ENCODE measurements around the gene NIPSNAP2. TPM values are rescaled to one million over a fixed set of nuclear protein-coding genes. Genes with fewer than 3 reads are reported as not detected.

Gene NIPSNAP2
- total and polyA plus RNA-seq, 2 of the 13 experiments (the other 11 are each of a cell fraction or from before 2014, with no cell fraction given) = 40.3 to 61.5 TPM

- TF ChIP-seq ZNF569 (CRISPR knock-in tag; IDR thresholded peaks at IDR 0.05; ENCODE audit: borderline replicate concordance) (no peak), FOXP1 (IDR thresholded peaks at IDR 0.05) (no peak), FOXP1 (CRISPR knock-in tag; IDR thresholded peaks at IDR 0.05) (peak; percentile 28; the same call in 1 of the 2 replicates), PAXIP1 (CRISPR knock-in tag; conservative IDR thresholded peaks at IDR 0.05) (peak; percentile 84), SIX4 (CRISPR knock-in tag; IDR thresholded peaks at IDR 0.05) (no peak), NFIC (IDR thresholded peaks at IDR 0.05; ENCODE audit: low read length) (peak; percentile 33; the same call in 1 of the 2 replicates), ADNP (CRISPR knock-in tag; IDR thresholded peaks at IDR 0.05) (no peak), KLF15 (CRISPR knock-in tag; IDR thresholded peaks at IDR 0.05; ENCODE audit: borderline replicate concordance) (no peak), ZHX2 (IDR thresholded peaks at IDR 0.05; ENCODE audit: low read depth) (no peak), ZHX2 (CRISPR knock-in tag; IDR thresholded peaks at IDR 0.05; ENCODE audit: borderline replicate concordance) (no peak), ZNF737 (CRISPR knock-in tag; IDR thresholded peaks at IDR 0.05; ENCODE audit: borderline replicate concordance) (no peak), ZNF317 (CRISPR knock-in tag; IDR thresholded peaks at IDR 0.05) (0 out of 2 replicates have a peak, but pooled peaks have one; percentile 38), EP300 (IDR thresholded peaks at IDR 0.05; ENCODE audit: low read depth in 2 of 2, low read length in 2 of 2) (peak; percentile 32 to 33; a peak in 1 of 4 replicates), EP300 (CRISPR knock-in tag; IDR thresholded peaks at IDR 0.05; ENCODE audit: borderline replicate concordance) (0 out of 2 replicates have a peak, but pooled peaks have one; percentile 10), HOXA3 (CRISPR knock-in tag; IDR thresholded peaks at IDR 0.05) (peak; percentile 74; the same call in 1 of the 2 replicates), GATA4 (IDR thresholded peaks at IDR 0.05; ENCODE audit: borderline replicate concordance, low read depth) (no peak), SIN3B (IDR thresholded peaks at IDR 0.05; ENCODE audit: low read length) (no peak), NONO (IDR thresholded peaks at IDR 0.05) (no peak), NONO (CRISPR knock-in tag; conservative IDR thresholded peaks at IDR 0.05) (peak; percentile 74), MAZ (IDR thresholded peaks at IDR 0.05; ENCODE audit: borderline replicate concordance, low read depth, low read length) (no peak), MAZ (CRISPR knock-in tag; IDR thresholded peaks at IDR 0.05; ENCODE audit: low read depth) (0 out of 2 replicates have a peak, but pooled peaks have one; percentile 39)
Observed at GRCh38 chr7:55996856-55997500, 32.6 kb downstream of the NIPSNAP2 start (continued).
